Activated gamma-delta T cell treated with anti-CD3 and anti-CD28 coated beads, Interleukin-2, amount 50 U/mL, for 16 hours (primary cell): Measurements from ENCODE around the gene EMID1.
"Not testable (repeated sequence)": the region's sequence is repeated elsewhere in the genome, so short reads cannot be mapped to it uniquely, and the experiment has no call there.

ENCODE experiments used
- DNase-seq: peaks from one replicate; pipeline ENCODE4 v3.0.0-alpha.2; 2020; ENCODE audit warnings: low read depth

EMID1 gene

GRCh38 chr22:29211066-29211465 is 5.4 kb downstream of the EMID1 start:
- DNase-seq: no peak

- no peak for DNase-seq
Observed at GRCh38 chr22:29211466-29211865, 5.8 kb downstream of the EMID1 start.

GRCh38 chr22:29212743-29213142 is 7.0 kb downstream of the EMID1 start:
- no peak for DNase-seq

- no peak for DNase-seq
Observed at GRCh38 chr22:29213493-29213892, 7.8 kb downstream of the EMID1 start.

GRCh38 chr22:29214232-29214631 is 8.5 kb downstream of the EMID1 start:
- no peak for DNase-seq

- no peak for DNase-seq
Observed at GRCh38 chr22:29215012-29215860, 9.5 kb downstream of the EMID1 start.

GRCh38 chr22:29216011-29216872 is 10.5 kb downstream of the EMID1 start:
- DNase-seq: no peak

- no peak for DNase-seq
Observed at GRCh38 chr22:29216873-29217666, 11.4 kb downstream of the EMID1 start.

GRCh38 chr22:29217827-29218757 is 12.4 kb downstream of the EMID1 start:
- DNase-seq: no peak

- DNase-seq: no peak
Observed at GRCh38 chr22:29218758-29219408, 13.2 kb downstream of the EMID1 start.

- not testable (repeated sequence) for DNase-seq
Observed at GRCh38 chr22:29219409-29219782, 13.7 kb downstream of the EMID1 start.

GRCh38 chr22:29219881-29220670 is 14.4 kb downstream of the EMID1 start:
- no peak for DNase-seq

- DNase-seq: no peak
Observed at GRCh38 chr22:29224121-29224858, 18.6 kb downstream of the EMID1 start.

- no peak for DNase-seq
Observed at GRCh38 chr22:29224859-29225410, 19.2 kb downstream of the EMID1 start.

GRCh38 chr22:29225422-29226090 is 19.9 kb downstream of the EMID1 start:
- DNase-seq: no peak

- no peak for DNase-seq
Observed at GRCh38 chr22:29226351-29226981, 20.8 kb downstream of the EMID1 start.

- DNase-seq: no peak
Observed at GRCh38 chr22:29230972-29231875, 25.5 kb downstream of the EMID1 start.
